Panc1 (cell line): ENCODE measurements around the gene CAMK2A. TPM values are rescaled to one million over a fixed set of nuclear protein-coding genes. Genes with fewer than 3 reads are reported as not detected.

Experiments
- ATAC-seq: fragments of 200-7000 bp; cut with Tn5 transposase; 2 replicates; pipeline ENCODE4 v1.9.1; 2020; ENCODE audit warnings: mild to moderate bottlenecking, moderate library complexity
- BruUV-seq: library from RNA; stranded (reverse); fragments of 400-500 nt; replicated peaks from 2 replicates; lab custom pipeline; 2021; lab: Mats Ljungman, UMichigan
- CTCF ChIA-PET: fragments of 300-600 bp; sonication (Branson Sonifier 250); formaldehyde crosslinking; loops from one replicate; lab custom pipeline; 2022; ENCODE audit warnings: antibody characterized with exemption; lab: Charles Lee
- POLR2A ChIA-PET: fragments of 300-600 bp; sonication (Branson Sonifier 250); formaldehyde crosslinking; loops from one replicate; lab custom pipeline; 2022; ENCODE audit warnings: antibody characterized with exemption; lab: Charles Lee
- DNase-seq: peaks from one replicate; pipeline ENCODE4 v3.0.0-alpha.2; 2010; ENCODE audit warnings: low read depth, low spot score
- H3K27ac ChIP-seq: 2 replicates; pipeline ENCODE4 v1.5.1; 2011; ENCODE audit warnings: mild to moderate bottlenecking, low read length, inconsistent platforms
- H3K27me3 ChIP-seq: fragments of 200-500 bp; sonication (Bioruptor generic); 2 replicates; pipeline ENCODE4 v1.6.0; 2014; ENCODE audit warnings: low read length, inconsistent platforms; ENCODE audit not compliant: control insufficient read depth, insufficient read depth
- H3K36me3 ChIP-seq: fragments of 200-500 bp; sonication (Bioruptor generic); 2 replicates; pipeline ENCODE4 v1.5.1; 2014; ENCODE audit warnings: inconsistent platforms, mild to moderate bottlenecking, low read length, moderate library complexity; ENCODE audit not compliant: control insufficient read depth, insufficient read depth
- H3K4me1 ChIP-seq: 2 replicates; pipeline ENCODE4 v1.5.1; 2011; ENCODE audit warnings: inconsistent platforms, mild to moderate bottlenecking, low read length, moderate library complexity; ENCODE audit not compliant: control insufficient read depth, insufficient read depth
- H3K4me3 ChIP-seq, 2 experiments: 2 replicates each; pipeline ENCODE4 v1.5.1; 2011 to 2012; ENCODE audit warnings: low read depth in 2 of 2, low read length in 2 of 2, mild to moderate bottlenecking in 2 of 2, inconsistent platforms in 1 of 2, moderate library complexity in 1 of 2
- H3K9me3 ChIP-seq: fragments of 200-500 bp; sonication (Bioruptor generic); 2 replicates; pipeline ENCODE4 v1.5.1; 2014; ENCODE audit warnings: low read depth, mild to moderate bottlenecking, inconsistent platforms, low read length, moderate library complexity; ENCODE audit not compliant: control insufficient read depth, insufficient read depth
- CTCF ChIP-seq: fragments of 450-650 bp; IDR thresholded peaks from 2 replicates; pipeline ENCODE4 v1.5.1; 2017; ENCODE audit warnings: mild to moderate bottlenecking
- POLR2AphosphoS5 ChIP-seq: IDR thresholded peaks from 2 replicates; pipeline ENCODE4 v1.6.1; 2012; ENCODE audit warnings: mild to moderate bottlenecking, low read depth, low read length, moderate library complexity
- REST ChIP-seq, 2 experiments: IDR thresholded peaks; 2 replicates each; pipeline ENCODE4 v1.6.1; 2011 to 2012; ENCODE audit warnings: low read depth in 2 of 2, control low read depth in 1 of 2, low read length in 1 of 2, mild to moderate bottlenecking in 1 of 2, moderate library complexity in 1 of 2; ENCODE audit not compliant: insufficient read depth in 1 of 2
- SIN3A ChIP-seq: IDR thresholded peaks from 2 replicates; pipeline ENCODE4 v1.6.1; 2012; ENCODE audit warnings: low read depth, mild to moderate bottlenecking, low read length, moderate library complexity, borderline replicate concordance; ENCODE audit not compliant: insufficient read depth
- TCF7L2 ChIP-seq: IDR thresholded peaks from 2 replicates; pipeline ENCODE4 v1.6.1; 2011; ENCODE audit warnings: mild to moderate bottlenecking, low read depth, low read length, inconsistent platforms
- in situ Hi-C: cut with HindIII; loops from 2 replicates; pipeline ENCODE4 v1.10.0; 2016; ENCODE audit warnings: low sequenced_read_pairs, low pct_unique_long_range_greater_than_20kb
- intact Hi-C: fragments of 100-400 bp; cut with micrococcal nuclease; formaldehyde crosslinking; loops from one replicate; pipeline ENCODE4 v1.10.0; 2022; ENCODE audit not compliant: unreplicated experiment
- total RNA-seq: library from RNA; stranded (reverse); gene quantifications from one replicate; pipeline ENCODE4 v1.2.1, GENCODE V29; 2021; ENCODE audit not compliant: unreplicated experiment

Gene CAMK2A
- total RNA-seq, 1 experiment from 2014 or later, result 0.51 TPM

GRCh38 chr5:150307617-150308426 lies 18.2 kb upstream of the CAMK2A start:
- Histone ChIP-seq H3K9me3 (no peaks in the 10 kb centered on the region), H3K4me3 (no peak overlapping the region), H3K27me3 (no peaks in the 10 kb centered on the region), H3K27ac (no peak overlapping the region), H3K36me3 (no peaks in the 10 kb centered on the region), H3K4me1 (peaks cover 7% of the 10 kb centered on the region; the same call in 1 of the 2 replicates)
- TF ChIP-seq REST (IDR thresholded peaks at IDR 0.05; ENCODE audit: insufficient read depth in 1 of 2, low read depth in 2 of 2, low read length in 1 of 2) (no peak), POLR2AphosphoS5 (no peak), SIN3A (no peak), TCF7L2 (no peak), CTCF (no peak)
- no peak for DNase-seq
- no peak for ATAC-seq
- intact Hi-C loops (no loop called here), in situ Hi-C loops (no loop called here)
- ChIA-PET POLR2A (no interaction called here), CTCF (interaction anchor here (0.7 kb wide), 1 partner anchor 45 kb away, joined by 3 read pairs; no protein-coding TSS in a partner anchor)
- no TSS peak for BruUV-seq

GRCh38 chr5:150306775-150307174 lies 17.2 kb upstream of the CAMK2A start:
- ATAC-seq (no peak), DNase-seq (no peak)
- POLR2A ChIA-PET, result no interaction called here
- no peaks in the 10 kb centered on the region for H3K36me3 ChIP-seq
- CTCF ChIA-PET, result no interaction called here
- intact Hi-C loops, result no loop called here
- no peaks in the 10 kb centered on the region for H3K27me3 ChIP-seq
- peaks cover 10% of the 10 kb centered on the region; the same call in 1 of the 2 replicates for H3K4me1 ChIP-seq
- H3K9me3 ChIP-seq, result no peaks in the 10 kb centered on the region
- no peak overlapping the region for H3K27ac ChIP-seq
- BruUV-seq, result no TSS peak
- in situ Hi-C loops, result no loop called here
- TF ChIP-seq SIN3A, result no peak
- TF ChIP-seq REST (IDR thresholded peaks at IDR 0.05; ENCODE audit: insufficient read depth in 1 of 2, low read depth in 2 of 2, low read length in 1 of 2), result no peak
- TF ChIP-seq TCF7L2, result no peak
- TF ChIP-seq CTCF, result no peak
- no peak for TF ChIP-seq POLR2AphosphoS5
- H3K4me3 ChIP-seq, result no peak overlapping the region
